NCI-H1436 (cell line): ENCODE data around the gene TMEM54.

Source experiments
- DNase-seq: peaks from one replicate; lab custom pipeline; 2025; lab: John Stamatoyannopoulos, UW

The TMEM54 gene

GRCh38 chr1:32864375-32865019 is 36.7 kb downstream of the TMEM54 start:
- no peak for DNase-seq

GRCh38 chr1:32863881-32864245 is 37.3 kb downstream of the TMEM54 start:
- no peak for DNase-seq

GRCh38 chr1:32863218-32863880 is 37.8 kb downstream of the TMEM54 start:
- DNase-seq, result no peak

- no peak for DNase-seq
Observed at GRCh38 chr1:32861904-32862695, 39.1 kb downstream of the TMEM54 start.

- no peak for DNase-seq
Observed at GRCh38 chr1:32860566-32860965, 40.6 kb downstream of the TMEM54 start.

- no peak for DNase-seq
Observed at GRCh38 chr1:32859915-32860314, 41.3 kb downstream of the TMEM54 start.

- no peak for DNase-seq
Observed at GRCh38 chr1:32858791-32859190, 42.4 kb downstream of the TMEM54 start.

GRCh38 chr1:32858136-32858535 is 43.1 kb downstream of the TMEM54 start:
- DNase-seq, result no peak

GRCh38 chr1:32855861-32856617 is 45.1 kb downstream of the TMEM54 start:
- no peak for DNase-seq

- peak; percentile 24 for DNase-seq
Observed at GRCh38 chr1:32848354-32849063, 52.7 kb downstream of the TMEM54 start.
